Brain microvascular endothelial cell (primary cell): ENCODE results near the gene CALHM3.

Source experiments
- DNase-seq: peaks from one replicate; pipeline ENCODE4 v3.0.0-alpha.2; 2020
- H3K27ac ChIP-seq: fragments of 250-450 bp; sonication (Bioruptor Pico); 2 replicates; pipeline ENCODE4 v1.5.1; 2020; ENCODE audit warnings: mild to moderate bottlenecking, moderate library complexity
- H3K27me3 ChIP-seq: fragments of 250-450 bp; sonication (Bioruptor Pico); replicated peaks from 2 replicates; pipeline ENCODE4 v1.5.1; 2020; ENCODE audit warnings: mild to moderate bottlenecking
- H3K36me3 ChIP-seq: fragments of 250-450 bp; sonication (Bioruptor Pico); replicated peaks from 2 replicates; pipeline ENCODE4 v1.5.1; 2020; ENCODE audit warnings: mild to moderate bottlenecking
- H3K4me3 ChIP-seq: 2 replicates; pipeline ENCODE4 v1.5.1; 2011; ENCODE audit warnings: low read depth, mild to moderate bottlenecking, control low read depth, low read length, moderate library complexity
- CTCF ChIP-seq: IDR thresholded peaks from 2 replicates; pipeline ENCODE4 v1.5.1; 2011; ENCODE audit warnings: low read depth, mild to moderate bottlenecking, moderate library complexity, low read length, control low read depth, inconsistent platforms; ENCODE audit errors: missing control alignments
- in situ Hi-C: cut with HindIII; loops from 2 replicates; pipeline ENCODE4 v1.10.0; 2017; ENCODE audit warnings: low sequenced_read_pairs, low pct_ligation_motif_present

CALHM3 gene

GRCh38 chr10:103447187-103447586 is 31.9 kb downstream of the CALHM3 start:
- Histone ChIP-seq H3K4me3 (no peak overlapping the region), H3K27me3 (no peaks in the 10 kb centered on the region), H3K36me3 (peaks cover 63% of the 10 kb centered on the region), H3K27ac (no peak overlapping the region)
- TF ChIP-seq CTCF: no peak
- in situ Hi-C loops: no loop called here
- DNase-seq: no peak

DNA sequence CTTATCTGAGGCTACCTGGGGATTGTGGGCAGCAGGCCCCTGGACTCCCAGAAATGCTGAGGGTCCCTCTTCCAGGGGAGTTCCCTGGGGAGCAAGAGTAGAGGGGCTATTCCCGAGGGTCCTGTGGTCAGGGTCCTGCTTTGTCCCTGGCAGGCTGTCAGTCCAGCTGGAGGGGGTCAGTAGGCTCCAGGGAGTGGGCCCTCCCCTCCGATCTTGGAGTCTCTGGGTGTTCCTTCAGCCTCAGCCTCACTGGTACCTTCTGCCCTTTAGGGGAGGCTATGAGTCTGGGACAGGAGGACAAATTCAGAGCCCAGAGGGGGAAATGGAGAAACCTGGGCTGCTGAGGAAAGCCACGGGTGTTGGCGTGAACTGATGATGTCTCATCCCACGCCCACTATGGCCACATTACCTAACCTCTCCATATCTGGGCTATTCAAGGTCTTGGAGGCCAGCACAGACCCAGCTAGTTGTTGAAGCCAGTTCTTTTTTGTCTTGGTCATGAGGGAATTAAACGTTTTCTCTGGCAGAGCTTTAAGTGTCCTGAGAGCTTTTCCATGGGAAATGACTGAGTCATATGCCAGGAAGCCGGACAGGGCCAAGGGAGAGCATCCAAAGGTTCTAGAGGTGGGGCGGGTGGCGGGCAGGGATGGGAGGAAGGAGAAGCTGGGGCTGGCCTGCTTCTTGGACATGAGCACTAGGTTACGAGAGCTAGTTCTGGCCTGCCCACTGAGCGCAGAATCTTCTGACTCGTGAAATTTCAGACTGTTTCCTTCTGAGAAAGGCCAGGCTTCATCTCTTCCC is 33.1 kb downstream of the CALHM3 start:
- in situ Hi-C loops: no loop called here
- H3K4me3 ChIP-seq: no peak overlapping the region
- peaks cover 72% of the 10 kb centered on the region for H3K36me3 ChIP-seq
- TF ChIP-seq CTCF: no peak
- DNase-seq: no peak
- H3K27ac ChIP-seq: no peak overlapping the region
- no peaks in the 10 kb centered on the region for H3K27me3 ChIP-seq

DNA sequence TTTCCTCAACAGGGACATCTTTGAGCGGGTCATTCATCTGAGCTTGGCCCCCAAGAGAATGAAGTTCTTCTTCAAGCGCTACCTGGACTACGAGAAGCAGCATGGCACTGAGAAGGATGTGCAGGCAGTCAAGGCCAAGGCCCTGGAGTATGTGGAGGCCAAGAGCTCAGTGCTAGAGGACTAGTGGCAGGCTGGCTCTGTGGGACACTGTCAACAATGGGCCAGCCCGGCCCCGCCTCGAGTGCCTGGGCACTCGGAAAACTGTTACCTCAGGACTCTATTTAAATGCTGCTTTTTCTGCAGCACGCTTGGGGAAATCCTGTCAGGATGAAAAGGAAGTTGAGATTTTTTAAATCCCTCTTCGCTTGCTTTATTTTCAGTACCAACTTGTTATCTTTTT is 33.7 kb downstream of the CALHM3 start:
- no peak for TF ChIP-seq CTCF
- H3K27ac ChIP-seq: no peak overlapping the region

GRCh38 chr10:103444478-103444877 is 34.6 kb downstream of the CALHM3 start:
- no peak for DNase-seq
- H3K27me3 ChIP-seq: no peaks in the 10 kb centered on the region
- no peak for TF ChIP-seq CTCF
- no peak overlapping the region for H3K27ac ChIP-seq
- no peak overlapping the region for H3K4me3 ChIP-seq
- in situ Hi-C loops: no loop called here
- H3K36me3 ChIP-seq: peaks cover 83% of the 10 kb centered on the region

More for the DNA sequence above, 33.7 kb downstream of the CALHM3 start:
- in situ Hi-C loops: no loop called here
- H3K4me3 ChIP-seq: no peak overlapping the region
- DNase-seq: no peak
- no peaks in the 10 kb centered on the region for H3K27me3 ChIP-seq
- H3K36me3 ChIP-seq: peaks cover 78% of the 10 kb centered on the region

GRCh38 chr10:103443475-103444185 is 35.4 kb downstream of the CALHM3 start:
- no peak for DNase-seq
- TF ChIP-seq CTCF: no peak
- H3K4me3 ChIP-seq: no peak overlapping the region
- no peaks in the 10 kb centered on the region for H3K27me3 ChIP-seq
- peaks cover 87% of the 10 kb centered on the region for H3K36me3 ChIP-seq
- in situ Hi-C loops: no loop called here
- no peak overlapping the region for H3K27ac ChIP-seq
